ENCODE measurements around the gene GPX4.

GRCh38 chr19:1106841-1107660 lies 3.3 kb downstream of the GPX4 start:
- TF ChIP-seq PBX3 (IDR thresholded peaks at IDR 0.05; ENCODE audit: insufficient replicate concordance, low read depth, low read length): no peak
- TF ChIP-seq ATF3 (IDR thresholded peaks at IDR 0.05; ENCODE audit: borderline replicate concordance, extremely low read depth, low read depth, low read length): no peak
- no peak for TF ChIP-seq FOS (IDR thresholded peaks at IDR 0.05; ENCODE audit: borderline replicate concordance, extremely low read depth, insufficient read length)
- peak in 2 of 3 experiments; percentile 26 to 33; a peak in 3 of 6 replicates for TF ChIP-seq CTCF (IDR thresholded peaks at IDR 0.05 in 2 of 3, conservative IDR thresholded peaks at IDR 0.05 in 1 of 3; ENCODE audit: control insufficient read depth in 2 of 3, extremely low read depth in 1 of 3, insufficient read depth in 1 of 3, low read depth in 3 of 3, low read length in 3 of 3)
- no peak for TF ChIP-seq ATF7 (IDR thresholded peaks at IDR 0.05; ENCODE audit: low read depth)
- TF ChIP-seq CHD2 (IDR thresholded peaks at IDR 0.05; ENCODE audit: borderline replicate concordance, low read depth, low read length): no peak
- TF ChIP-seq JUNB (IDR thresholded peaks at IDR 0.05): no peak
- no peak for TF ChIP-seq NBN (IDR thresholded peaks at IDR 0.05)
- TF ChIP-seq NR2F1 (conservative IDR thresholded peaks at IDR 0.05): no peak
- TF ChIP-seq DPF2 (IDR thresholded peaks at IDR 0.05): no peak
